NCI-H128 (cell line): ENCODE measurements around the gene KLHL26.

ENCODE experiments used
- DNase-seq: peaks from one replicate; lab custom pipeline; 2025; ENCODE audit not compliant: unreplicated experiment; lab: John Stamatoyannopoulos, UW

Gene KLHL26

DNA sequence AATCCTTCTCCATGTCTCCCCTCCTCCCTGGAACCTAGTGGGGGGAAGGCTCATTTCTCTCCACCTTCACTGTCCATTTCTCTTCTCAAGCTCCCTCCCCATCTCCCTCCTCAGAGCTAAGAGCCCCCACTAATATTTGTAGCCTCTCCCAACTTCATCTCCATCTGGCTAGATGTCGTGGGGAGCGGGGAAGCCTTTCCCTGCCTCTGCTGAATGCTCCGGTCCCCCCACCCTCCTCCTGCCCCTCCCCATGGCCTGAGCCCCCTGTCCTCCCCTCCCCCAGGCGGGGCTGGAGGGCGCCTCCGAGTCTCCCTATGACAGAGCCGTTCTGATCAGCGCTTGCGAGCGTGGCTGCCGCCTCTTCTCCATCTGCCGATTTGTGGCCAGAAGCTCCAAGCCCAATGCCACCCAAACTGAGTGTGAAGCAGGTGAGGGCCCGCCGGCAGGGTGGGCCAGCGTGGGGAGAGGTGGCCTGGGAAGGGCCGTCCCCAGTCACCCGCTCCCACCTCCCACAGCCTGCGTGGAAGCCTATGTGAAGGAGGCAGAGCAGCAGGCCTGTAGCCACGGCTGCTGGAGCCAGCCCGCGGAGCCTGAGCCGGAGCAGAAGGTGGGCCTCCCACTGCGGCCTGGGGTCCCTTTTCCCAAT is 23.1 kb upstream of the KLHL26 start:
- no peak for DNase-seq

DNA sequence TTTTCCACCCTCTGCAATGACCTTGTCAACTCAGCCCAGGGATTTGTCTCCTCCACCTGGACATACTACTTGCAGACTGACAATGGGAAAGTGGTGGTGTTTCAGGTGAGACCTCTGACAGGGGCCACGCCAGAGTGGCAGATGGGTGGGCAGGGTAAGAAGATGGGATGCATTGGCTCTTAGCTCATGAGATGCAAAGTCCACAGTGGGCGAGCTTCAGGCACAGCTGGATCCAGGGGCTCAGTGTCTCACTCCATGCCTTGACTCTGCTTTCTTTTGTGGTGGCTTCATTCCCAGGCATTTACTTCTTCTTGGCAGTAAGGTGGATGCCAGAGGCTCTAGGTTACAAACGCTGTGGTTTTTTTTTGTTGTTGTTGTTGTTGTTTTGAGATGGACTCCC is 20.8 kb upstream of the KLHL26 start:
- no peak for DNase-seq

- DNase-seq: no peak
These were observed 19.3 kb upstream of the KLHL26 start for GRCh38 chr19:18617562-18617961.

DNA sequence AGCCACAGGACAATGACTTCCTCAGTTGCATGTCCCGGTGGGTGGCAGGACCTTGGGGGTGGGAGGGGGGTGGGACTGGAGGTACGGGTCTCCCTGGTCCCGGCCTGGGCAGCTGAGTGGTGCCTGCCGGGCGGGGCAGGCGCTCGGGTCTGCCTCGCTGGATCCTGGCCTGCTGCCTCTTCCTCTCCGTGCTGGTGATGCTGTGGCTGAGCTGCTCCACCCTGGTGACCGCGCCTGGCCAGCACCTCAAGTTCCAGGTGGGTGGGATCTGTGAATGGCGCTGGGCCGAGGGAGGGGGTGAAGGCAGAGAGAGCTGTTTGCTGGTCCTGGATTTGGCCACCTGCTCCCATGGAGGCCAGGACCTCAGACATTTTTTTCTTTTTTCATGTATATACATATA is 18.6 kb upstream of the KLHL26 start:
- DNase-seq: no peak

DNA sequence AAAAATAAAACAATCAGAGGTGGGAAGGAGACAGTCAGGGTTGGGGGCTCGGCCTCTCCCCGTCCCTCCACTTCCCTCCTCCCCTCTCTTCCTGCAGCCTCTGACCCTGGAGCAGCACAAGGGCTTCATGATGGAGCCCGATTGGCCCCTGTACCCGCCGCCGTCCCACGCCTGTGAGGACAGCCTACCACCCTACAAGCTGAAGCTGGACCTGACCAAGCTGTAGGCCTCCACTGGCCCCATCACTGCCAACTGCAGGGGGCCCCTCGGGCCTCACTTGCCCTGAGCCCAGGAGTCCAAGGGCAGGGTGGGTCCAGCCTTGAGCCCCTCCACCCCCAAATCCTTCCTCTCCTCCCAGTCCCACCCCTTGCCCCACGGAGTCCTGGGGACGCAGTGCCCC is 16.5 kb upstream of the KLHL26 start:
- no peak for DNase-seq

DNA sequence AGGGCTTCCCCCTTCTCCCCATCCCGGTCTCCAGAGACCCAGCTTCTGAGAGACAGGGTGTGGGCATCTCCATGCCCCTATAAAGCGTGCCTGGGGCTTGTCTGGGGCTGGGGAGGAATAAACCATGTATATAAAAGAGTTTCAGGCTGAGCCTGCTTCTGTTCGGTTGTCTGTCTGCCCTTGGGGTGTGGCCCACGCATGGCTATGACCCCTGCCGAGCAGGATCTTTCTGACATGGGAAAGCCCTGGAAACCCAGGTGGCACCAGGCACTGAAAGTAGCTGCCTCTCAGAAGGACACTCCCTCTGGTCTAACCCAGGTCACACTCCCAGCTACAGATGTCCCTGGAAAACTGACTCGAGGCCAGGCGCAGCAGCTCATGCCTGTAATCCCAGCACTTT is 15.9 kb upstream of the KLHL26 start:
- DNase-seq: no peak

DNA sequence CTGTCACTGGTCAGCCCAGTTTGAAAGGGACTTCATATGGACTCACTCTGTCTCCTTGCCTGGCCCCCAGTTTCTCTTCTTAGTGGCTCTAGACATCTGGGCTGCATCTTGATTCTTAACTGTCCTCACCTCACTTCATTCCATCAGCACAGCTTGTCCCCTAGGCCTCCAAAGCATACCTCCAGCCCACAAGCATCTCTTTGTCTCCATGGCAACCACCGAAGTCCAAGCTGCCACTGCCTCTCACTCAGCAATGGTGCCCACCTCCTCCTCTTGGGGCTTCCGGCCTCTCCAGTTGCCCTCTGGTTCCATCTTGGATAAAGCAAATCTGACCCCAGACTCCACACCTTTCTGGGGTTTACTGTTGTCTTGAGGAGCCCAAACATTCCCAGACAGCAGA is 9.9 kb upstream of the KLHL26 start:
- no peak for DNase-seq

GRCh38 chr19:18629166-18630088 is 7.4 kb upstream of the KLHL26 start:
- no peak for DNase-seq

DNA sequence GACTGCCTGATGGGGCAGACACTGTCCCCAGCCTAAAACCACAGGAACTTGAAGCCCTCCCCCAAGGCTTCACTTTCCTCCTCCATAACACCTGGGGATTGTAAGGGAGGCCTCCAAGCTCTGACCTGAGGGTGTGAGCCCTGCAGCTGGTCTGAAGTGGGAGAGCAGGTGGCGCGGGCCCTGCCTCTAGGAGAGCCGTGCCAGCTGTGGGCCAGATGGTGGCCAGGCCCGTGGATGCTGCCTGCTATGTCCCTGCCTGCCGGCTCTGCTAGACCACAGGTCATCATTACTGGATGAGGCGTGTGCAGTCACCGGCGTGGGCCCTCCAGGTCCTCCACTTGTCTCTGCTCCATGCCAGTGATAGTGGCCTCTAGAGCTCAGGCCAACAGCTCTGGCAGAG is 3.5 kb upstream of the KLHL26 start:
- DNase-seq: no peak

DNA sequence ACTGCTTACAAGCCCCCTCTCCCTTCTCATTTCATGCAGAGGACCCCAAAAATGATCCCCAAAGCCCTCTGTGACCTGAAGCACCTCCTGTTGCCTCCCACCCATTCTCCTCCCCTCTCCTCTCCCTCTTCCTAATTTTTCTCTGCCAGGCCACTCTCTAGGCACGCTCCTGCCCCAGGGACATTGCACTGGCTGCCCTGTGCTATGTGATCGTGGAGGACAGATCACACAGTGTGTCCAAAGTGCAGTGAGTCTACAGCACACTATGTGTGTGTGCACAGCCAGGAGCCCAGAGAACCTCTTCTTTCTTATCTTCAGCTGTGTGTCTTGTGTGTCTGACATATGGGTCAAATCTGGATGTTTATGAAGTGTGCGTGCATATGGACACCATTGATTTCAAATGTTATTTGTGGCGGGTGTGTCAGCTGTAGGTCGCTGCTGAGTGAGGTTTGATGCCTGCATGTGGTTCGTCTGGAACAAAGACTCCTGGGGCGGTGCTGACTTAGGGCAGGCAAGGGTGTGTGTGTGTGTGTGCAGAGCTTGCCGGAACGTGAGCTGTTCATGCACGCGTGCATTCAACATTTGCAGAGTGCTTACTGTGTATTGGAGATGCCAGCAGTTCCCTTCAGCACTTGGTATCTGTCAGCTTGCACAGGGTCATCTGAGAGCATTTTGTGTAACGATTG is 2.1 kb upstream of the KLHL26 start:
- DNase-seq: no peak

- DNase-seq: no peak
These were observed 1.0 kb upstream of the KLHL26 start for GRCh38 chr19:18635831-18636182.

DNA sequence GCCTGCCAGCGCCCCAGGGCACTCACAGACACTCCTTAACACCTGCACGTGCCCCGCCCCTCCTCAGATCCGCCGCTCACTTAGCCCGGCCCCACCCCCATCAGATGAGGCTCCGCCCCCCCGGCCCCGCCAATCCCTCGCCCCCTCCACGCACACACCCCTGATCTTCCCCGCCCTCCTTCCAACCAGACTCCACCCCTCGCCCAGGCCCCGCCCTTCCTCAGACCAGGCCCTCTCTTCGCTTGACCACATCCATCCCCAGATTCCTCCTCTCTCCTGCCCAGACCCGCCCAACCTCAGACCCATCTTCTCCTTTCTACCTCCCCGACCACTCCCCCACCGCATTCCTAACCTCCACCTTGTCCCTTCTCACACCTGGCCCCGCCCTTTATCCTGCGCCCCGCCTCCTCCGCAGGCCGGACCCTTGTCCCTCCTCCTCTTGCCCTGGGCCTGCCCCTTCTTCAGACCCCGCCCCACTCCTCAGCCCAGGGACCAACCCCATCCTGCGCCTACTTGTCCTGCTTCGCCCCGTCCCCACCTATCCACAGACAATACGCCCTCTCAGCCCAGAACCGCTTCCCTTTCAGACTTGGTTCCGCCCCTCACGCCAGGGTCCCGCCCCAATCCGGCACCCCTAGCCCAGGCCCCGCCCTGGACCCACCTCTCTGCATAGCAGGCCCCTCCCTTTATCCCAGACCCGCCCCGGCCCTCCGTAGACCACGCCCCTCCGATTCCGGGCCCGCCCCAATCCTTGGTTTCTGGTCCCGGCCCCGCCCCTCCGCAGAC is 452 bp upstream of the KLHL26 start:
- peak; percentile 85 for DNase-seq

- no peak for DNase-seq
These were observed 1.1 kb downstream of the KLHL26 start for GRCh38 chr19:18637673-18638630.

GRCh38 chr19:18639706-18640243 is 2.9 kb downstream of the KLHL26 start:
- no peak for DNase-seq

DNA sequence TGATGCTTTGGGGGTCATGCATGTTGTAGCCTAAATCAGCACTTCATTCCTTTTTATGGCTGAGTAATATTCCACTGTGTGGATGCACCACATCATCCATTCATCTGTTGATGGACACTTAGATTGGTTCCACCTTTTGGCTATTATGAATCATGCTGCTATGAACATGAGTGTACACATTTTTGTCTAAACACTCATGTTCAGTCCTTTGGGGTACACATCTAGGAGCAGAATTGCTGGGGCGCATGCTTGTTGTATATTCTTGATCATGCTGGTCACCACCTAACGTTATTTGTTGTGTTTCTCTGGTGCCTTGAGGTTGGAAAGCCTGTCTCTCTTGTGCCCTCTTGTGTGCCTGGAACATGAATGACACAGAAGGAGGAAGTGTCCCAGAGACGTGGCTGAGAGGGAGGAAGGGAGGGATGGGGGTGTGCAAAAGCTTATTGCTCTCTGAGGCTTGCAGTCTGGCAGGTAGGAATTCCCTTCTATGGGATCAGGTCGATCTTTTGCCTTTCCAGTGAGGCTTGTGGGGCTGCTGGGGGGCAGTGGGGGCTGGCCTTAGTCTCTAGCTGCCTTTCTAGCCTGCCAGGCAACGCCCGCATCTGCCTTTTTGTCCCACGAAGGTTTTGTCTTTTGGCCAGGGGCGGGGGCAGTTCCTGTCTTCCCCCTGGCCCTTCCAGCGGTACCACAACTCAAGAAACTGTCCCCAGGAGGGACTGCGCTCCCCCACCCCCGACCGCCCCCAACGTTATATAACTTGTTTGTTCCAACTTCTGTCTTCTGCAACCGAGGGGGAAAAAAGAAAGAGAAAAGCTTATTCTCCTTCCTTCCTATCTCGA is 7.6 kb downstream of the KLHL26 start:
- DNase-seq: no peak

DNA sequence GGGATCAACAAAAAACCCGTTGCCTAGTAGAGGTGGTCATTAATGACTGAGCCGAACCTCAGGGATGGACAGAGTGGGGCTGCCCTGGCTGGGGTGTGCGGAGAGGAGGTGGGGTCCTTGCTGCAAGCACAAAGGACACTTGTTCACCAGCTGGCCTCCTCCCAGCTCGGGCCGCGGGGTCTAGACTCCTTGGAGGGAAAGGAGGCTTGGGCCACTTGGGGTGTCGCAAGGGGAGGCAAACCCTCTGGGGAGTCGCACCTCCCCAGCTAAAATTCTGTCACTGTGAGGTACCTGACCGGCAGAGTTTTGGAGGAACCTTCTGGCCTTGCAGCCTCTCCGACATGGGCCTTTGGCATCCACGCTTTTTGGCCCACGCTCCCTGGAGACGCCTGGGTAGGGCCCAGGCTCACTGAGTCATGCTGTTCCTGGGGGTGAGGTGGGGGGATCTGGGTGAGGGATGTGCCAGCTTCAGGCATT is 8.2 kb downstream of the KLHL26 start:
- DNase-seq: no peak

GRCh38 chr19:18646535-18647370 is 9.9 kb downstream of the KLHL26 start:
- DNase-seq: no peak

DNA sequence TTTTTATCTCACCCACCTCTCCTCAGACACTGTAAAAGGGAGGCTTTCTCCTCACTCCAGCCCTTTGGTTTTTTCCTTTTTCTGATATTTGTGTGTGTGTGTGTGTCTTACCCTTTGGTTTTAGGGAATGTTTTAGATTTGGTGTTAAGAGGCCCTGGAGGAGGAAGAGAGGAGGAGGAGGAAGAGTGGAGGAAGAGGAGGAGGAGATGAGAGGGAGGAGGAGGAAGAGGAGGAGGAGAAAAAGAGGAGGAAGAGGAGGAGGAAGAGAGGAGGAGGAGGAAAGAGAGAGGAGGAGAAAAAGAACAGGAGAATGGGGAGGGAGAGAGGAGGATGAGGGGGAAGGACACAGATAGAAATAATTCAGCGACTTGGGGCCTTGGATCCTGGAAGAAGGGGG is 10.5 kb downstream of the KLHL26 start:
- no peak for DNase-seq
